Hepatocyte (in vitro differentiated cells): ENCODE results near the gene FAM83D. TPM values are rescaled to one million over a fixed set of nuclear protein-coding genes. Genes with fewer than 3 reads are reported as not detected.

Source experiments
- DNase-seq: peaks from one replicate; pipeline ENCODE4 v3.0.0-alpha.2; 2016; ENCODE audit warnings: low spot score
- H2AFZ ChIP-seq: fragments of 200-600 bp; sonication (generic); 2 replicates; pipeline ENCODE4 v1.6.0; 2016; ENCODE audit warnings: antibody characterized with exemption, mild to moderate bottlenecking
- H3K27ac ChIP-seq: fragments of 200-600 bp; sonication (generic); 2 replicates; pipeline ENCODE4 v1.5.1; 2016; ENCODE audit warnings: mild to moderate bottlenecking
- H3K27me3 ChIP-seq: fragments of 200-600 bp; sonication (generic); 2 replicates; pipeline ENCODE4 v1.6.1; 2016
- H3K36me3 ChIP-seq: fragments of 200-600 bp; sonication (generic); replicated peaks from 2 replicates; pipeline ENCODE4 v1.5.1; 2016; ENCODE audit warnings: low read depth; ENCODE audit not compliant: insufficient read depth
- H3K4me1 ChIP-seq: fragments of 200-600 bp; sonication (generic); 2 replicates; pipeline ENCODE4 v1.5.1; 2016; ENCODE audit warnings: mild to moderate bottlenecking, moderate library complexity; ENCODE audit not compliant: insufficient read depth
- H3K4me2 ChIP-seq: fragments of 200-600 bp; sonication (generic); 2 replicates; pipeline ENCODE4 v1.6.0; 2016
- H3K4me3 ChIP-seq: fragments of 200-600 bp; sonication (generic); 2 replicates; pipeline ENCODE4 v1.5.1; 2016; ENCODE audit warnings: mild to moderate bottlenecking
- H3K79me2 ChIP-seq: fragments of 200-600 bp; sonication (generic); 2 replicates; pipeline ENCODE4 v1.6.0; 2017; ENCODE audit warnings: mild to moderate bottlenecking
- H3K9me2 ChIP-seq: fragments of 200-600 bp; sonication (generic); replicated peaks from 2 replicates; pipeline ENCODE4 v1.6.0; 2017; ENCODE audit warnings: mild to moderate bottlenecking; ENCODE audit not compliant: insufficient read depth
- H3K9me3 ChIP-seq: fragments of 200-600 bp; sonication (generic); 2 replicates; pipeline ENCODE4 v1.5.1; 2016; ENCODE audit warnings: low read depth, mild to moderate bottlenecking
- H4K20me1 ChIP-seq: fragments of 200-600 bp; sonication (generic); 2 replicates; pipeline ENCODE4 v1.6.0; 2016; ENCODE audit warnings: mild to moderate bottlenecking; ENCODE audit not compliant: insufficient read depth, poor library complexity, severe bottlenecking
- EZH2 ChIP-seq: fragments of 200-600 bp; sonication (generic); IDR thresholded peaks from 2 replicates; pipeline ENCODE4 v1.6.1; 2016; ENCODE audit warnings: antibody characterized with exemption, mild to moderate bottlenecking, borderline replicate concordance
- EZH2phosphoT487 ChIP-seq: fragments of 200-600 bp; sonication (generic); IDR thresholded peaks from one replicate; pipeline ENCODE4 v1.6.1; 2018; ENCODE audit warnings: antibody characterized with exemption, mild to moderate bottlenecking, low read depth, moderate library complexity; ENCODE audit not compliant: unreplicated experiment, severe bottlenecking
- WGBS: methylation state at CpG from one replicate; pipeline ENCODE4 v1.1.6; 2016; ENCODE audit warnings: low lambda C conversion rate; ENCODE audit errors: missing lambda C conversion rate; 5-methylcytosine and 5-hydroxymethylcytosine counted together
- polyA plus RNA-seq: library from polyadenylated mRNA; unstranded; fragments of >200 nt; fragmentation: Nextera tagmentation; extraction: Ambion mirVana; gene quantifications from 2 replicates; pipeline ENCODE4 v1.2.1, GENCODE V29; 2016
- total RNA-seq: library from RNA; depleted of rRNA; stranded (reverse); fragments of >200 nt; gene quantifications from 2 replicates; pipeline ENCODE4 v1.2.3, GENCODE V29; 2014
- TF ChIP-seq, protein P1 (sequence below): fragments of 200-600 bp; sonication (generic); IDR thresholded peaks from 2 replicates; pipeline ENCODE4 v1.5.1; 2016; ENCODE audit warnings: antibody characterized with exemption, mild to moderate bottlenecking; ENCODE audit not compliant: poor library complexity

FAM83D gene
- total and polyA plus RNA-seq, 2 experiments from 2014 or later: 5.4 to 6.3 TPM

DNA sequence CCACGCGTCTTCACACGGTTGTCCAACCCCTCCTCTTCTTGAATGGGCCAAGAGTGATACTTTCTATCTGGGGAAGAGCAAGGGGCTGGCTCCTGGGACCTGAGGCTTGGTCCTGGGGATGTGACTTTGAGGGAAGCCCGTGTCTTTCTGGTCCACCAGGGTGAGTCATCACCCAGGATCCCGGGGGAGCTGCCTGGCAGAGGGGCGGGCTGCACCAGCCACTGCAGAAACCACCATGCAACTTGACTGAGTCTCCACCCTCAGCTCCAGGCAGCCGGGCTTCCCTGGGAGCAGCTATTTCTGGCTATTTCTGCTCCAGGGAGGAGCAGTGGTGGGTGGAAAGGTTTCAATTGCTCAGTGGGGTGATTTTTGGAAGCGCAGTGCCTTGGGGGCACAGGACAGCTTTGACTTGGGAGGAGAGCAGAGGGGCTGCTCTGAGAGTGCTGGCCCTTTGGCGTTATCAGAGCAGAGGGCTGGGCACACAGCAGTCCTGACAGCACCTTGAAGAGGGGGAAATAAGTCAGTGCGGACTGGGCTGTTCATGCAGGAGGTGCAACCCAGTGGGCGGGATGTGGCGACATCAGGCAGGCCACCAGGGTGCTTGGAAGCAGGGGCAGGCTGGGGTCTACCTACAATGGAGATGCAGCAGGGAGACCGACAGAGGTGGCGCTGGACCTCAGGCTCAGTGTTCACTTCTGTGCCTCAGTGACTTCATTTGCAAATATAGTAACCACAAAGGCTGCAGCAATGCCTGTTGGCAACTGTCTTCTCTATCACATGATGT lies 45.1 kb upstream of the FAM83D start:
- Histone ChIP-seq H2AFZ (no peak overlapping the region), H3K4me3 (no peak overlapping the region), H3K79me2 (no peaks in the 10 kb centered on the region), H3K9me2 (no peaks in the 10 kb centered on the region), H3K9me3 (no peaks in the 10 kb centered on the region), H3K36me3 (no peaks in the 10 kb centered on the region), H3K4me1 (no peaks in the 10 kb centered on the region), H3K27ac (no peak overlapping the region), H4K20me1 (no peaks in the 10 kb centered on the region), H3K27me3 (peaks cover 11% of the 10 kb centered on the region), H3K4me2 (no peak overlapping the region)
- no peak for DNase-seq
- WGBS: 74% methylated on average over 14 of the region's 14 CpGs
- TF ChIP-seq EZH2phosphoT487: no peak
- TF ChIP-seq, protein P1, sequence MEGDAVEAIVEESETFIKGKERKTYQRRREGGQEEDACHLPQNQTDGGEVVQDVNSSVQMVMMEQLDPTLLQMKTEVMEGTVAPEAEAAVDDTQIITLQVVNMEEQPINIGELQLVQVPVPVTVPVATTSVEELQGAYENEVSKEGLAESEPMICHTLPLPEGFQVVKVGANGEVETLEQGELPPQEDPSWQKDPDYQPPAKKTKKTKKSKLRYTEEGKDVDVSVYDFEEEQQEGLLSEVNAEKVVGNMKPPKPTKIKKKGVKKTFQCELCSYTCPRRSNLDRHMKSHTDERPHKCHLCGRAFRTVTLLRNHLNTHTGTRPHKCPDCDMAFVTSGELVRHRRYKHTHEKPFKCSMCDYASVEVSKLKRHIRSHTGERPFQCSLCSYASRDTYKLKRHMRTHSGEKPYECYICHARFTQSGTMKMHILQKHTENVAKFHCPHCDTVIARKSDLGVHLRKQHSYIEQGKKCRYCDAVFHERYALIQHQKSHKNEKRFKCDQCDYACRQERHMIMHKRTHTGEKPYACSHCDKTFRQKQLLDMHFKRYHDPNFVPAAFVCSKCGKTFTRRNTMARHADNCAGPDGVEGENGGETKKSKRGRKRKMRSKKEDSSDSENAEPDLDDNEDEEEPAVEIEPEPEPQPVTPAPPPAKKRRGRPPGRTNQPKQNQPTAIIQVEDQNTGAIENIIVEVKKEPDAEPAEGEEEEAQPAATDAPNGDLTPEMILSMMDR: no peak
- no peak for TF ChIP-seq EZH2

DNA sequence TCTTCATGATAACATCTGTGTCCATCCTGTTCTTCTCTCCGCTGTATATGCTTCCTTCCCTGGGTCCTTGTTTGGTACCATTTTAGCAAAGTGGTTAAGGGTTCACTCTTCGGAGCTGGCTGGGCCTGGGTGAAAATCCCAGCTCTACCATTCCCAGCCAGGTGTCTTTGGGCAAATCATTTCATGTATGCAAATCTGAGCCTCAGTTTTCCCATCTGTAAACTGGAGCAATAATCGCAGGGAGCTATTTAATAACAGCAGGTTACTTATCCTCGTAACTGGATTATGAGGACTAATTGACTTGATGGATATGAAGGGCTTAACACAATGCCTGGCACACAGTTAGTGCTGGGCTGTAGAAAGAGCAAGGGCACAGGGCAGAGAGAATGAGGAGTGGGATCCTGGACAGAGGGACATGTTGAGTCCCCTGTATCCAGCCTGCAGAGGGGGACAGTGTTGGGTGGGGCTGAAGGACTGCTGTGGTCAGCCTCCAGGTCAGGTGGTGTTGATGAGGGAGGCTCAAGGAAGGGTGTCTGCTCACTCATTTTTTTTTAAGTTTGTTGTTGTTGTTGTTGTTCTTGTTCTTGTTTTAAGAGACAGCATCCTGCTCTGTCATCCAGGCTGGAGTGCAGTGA lies 44.3 kb upstream of the FAM83D start:
- H3K9me3 ChIP-seq: no peaks in the 10 kb centered on the region
- H3K4me3 ChIP-seq: no peak overlapping the region
- H3K79me2 ChIP-seq: no peaks in the 10 kb centered on the region
- WGBS: 96% methylated on average over 4 of the region's 4 CpGs
- H3K4me1 ChIP-seq: no peaks in the 10 kb centered on the region
- H3K27ac ChIP-seq: no peak overlapping the region
- H3K27me3 ChIP-seq: peaks cover 11% of the 10 kb centered on the region
- no peaks in the 10 kb centered on the region for H4K20me1 ChIP-seq
- no peak for TF ChIP-seq EZH2
- TF ChIP-seq, protein P1: no peak
- no peak for TF ChIP-seq EZH2phosphoT487
- DNase-seq: no peak
- no peaks in the 10 kb centered on the region for H3K36me3 ChIP-seq
- H2AFZ ChIP-seq: no peak overlapping the region
- H3K4me2 ChIP-seq: no peak overlapping the region
- no peaks in the 10 kb centered on the region for H3K9me2 ChIP-seq

DNA sequence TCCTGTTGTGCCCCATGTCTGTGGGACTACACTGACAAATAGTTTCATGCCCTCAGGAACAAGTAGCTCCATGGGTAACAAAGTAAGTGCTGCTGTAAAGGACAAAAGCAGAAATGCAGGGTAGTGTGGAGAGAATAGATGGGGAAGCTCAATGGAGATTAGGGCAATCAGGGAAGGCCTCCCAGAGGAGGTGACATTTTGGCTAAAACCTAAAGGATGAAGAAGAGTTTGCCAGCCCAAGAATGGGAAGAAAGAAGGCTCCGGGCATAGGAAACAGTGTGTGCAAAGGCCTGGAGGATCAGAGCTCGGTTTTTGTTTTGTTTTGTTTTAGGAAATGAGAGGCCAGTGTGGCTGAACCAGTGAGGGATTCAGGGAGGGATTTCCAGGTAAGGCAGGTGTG lies 43.6 kb upstream of the FAM83D start:
- whole genome bisulfite sequencing: 85% methylated on average over 2 of the region's 2 CpGs
- no peak for TF ChIP-seq EZH2
- TF ChIP-seq, protein P1: no peak
- TF ChIP-seq EZH2phosphoT487: no peak
- DNase-seq: no peak
- Histone ChIP-seq H3K4me2 (no peak overlapping the region), H3K27me3 (peaks cover 11% of the 10 kb centered on the region), H4K20me1 (no peaks in the 10 kb centered on the region), H3K27ac (no peak overlapping the region), H3K9me2 (no peaks in the 10 kb centered on the region), H2AFZ (no peak overlapping the region), H3K4me3 (no peak overlapping the region), H3K9me3 (no peaks in the 10 kb centered on the region), H3K4me1 (no peaks in the 10 kb centered on the region), H3K79me2 (no peaks in the 10 kb centered on the region), H3K36me3 (no peaks in the 10 kb centered on the region)
